GM19452 (cell line): Measurements from ENCODE around the gene ZMYND15.
A peak's percentile ranks its signal among the peaks of the same experiment; 100 is the strongest.

ENCODE experiments used
- ATAC-seq: cut with Tn5 transposase; IDR thresholded peaks from one replicate; pipeline ENCODE4 v1.9.1; 2021; ENCODE audit not compliant: unreplicated experiment

Gene ZMYND15

DNA sequence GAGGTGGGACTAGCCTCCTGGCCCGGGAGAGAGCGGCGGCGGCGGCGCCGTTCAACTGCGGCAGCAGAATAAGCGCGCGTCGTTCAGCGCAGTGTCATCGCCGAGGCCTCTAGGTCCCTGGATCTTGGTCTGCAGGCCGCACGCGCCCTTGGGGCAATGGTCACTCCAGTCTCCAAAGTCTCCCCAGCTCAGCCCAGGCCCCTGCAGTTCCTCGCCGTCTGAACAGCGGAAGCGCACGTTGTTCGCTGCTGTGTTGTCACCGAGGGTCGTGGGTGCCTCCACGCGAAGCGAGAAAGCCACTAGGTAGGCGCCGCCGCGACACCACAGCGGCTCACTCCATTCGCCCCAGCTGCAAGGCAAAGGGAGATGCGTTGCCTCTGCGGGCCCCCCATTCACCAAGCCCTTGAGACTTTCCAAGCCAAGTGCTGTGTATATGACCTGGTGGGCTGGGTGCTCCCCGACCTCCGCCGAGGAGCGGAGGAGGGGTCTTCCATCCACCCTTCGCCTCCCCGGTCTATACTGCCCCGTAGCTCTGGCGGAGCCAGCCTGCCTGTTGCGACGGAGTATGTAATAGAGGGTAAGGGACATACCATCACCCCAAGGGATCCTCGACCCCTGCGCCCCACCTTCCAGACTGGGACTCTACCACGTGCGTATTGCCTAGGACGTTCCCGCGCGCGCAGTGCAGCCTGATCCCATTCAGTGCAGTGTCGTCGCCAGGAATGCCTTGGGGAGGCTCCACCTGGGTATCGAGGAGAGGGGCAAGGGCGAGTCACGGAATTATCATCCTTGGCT is 45.9 kb downstream of the ZMYND15 start:
- ATAC-seq, result no peak

DNA sequence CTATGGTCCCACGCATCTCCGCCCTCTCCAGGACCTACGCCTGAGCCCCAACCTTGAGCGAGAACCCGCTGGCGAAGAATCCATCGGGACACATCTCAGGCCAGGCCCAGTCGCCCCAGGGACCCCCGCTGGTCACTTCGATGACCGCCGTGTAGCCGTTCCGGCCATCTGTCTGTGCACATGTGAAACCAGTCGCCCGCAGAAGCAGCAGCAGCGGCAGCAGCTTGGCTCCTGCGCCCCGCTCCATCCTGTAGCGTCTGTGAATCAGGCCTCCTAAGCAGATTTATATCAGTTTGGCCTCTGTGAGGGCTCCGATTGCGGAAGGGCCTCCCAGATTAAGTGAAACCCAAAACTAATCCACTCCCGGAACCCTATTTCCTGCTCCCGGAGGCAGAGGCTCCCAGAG is 46.5 kb downstream of the ZMYND15 start, which contains the start of gene VMO1:
VMO1 (minus strand) TSS at position 259 of the 406 bp plus-strand sequence; CDS start at position 247, 12 bp downstream.
- ATAC-seq, result no peak

DNA sequence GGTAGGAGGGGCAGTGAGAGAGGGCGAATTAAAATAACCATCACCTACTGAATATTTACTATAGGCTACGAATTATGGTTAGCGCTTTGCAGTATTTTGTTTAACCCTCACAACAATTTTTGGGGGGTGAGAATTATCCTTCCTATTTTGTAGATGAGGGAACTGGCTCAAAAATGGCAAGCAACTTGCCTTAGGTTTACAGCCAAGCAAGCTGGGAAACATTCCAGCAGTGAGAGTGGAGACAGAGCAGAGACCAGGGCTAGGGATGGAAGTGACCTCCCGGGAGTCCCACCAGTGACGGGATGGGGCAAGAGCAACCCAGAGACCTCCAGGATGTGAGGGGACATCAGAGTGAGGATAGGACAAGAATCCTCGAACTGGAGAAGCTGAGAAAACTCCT is 46.9 kb downstream of the ZMYND15 start:
- no peak for ATAC-seq

DNA sequence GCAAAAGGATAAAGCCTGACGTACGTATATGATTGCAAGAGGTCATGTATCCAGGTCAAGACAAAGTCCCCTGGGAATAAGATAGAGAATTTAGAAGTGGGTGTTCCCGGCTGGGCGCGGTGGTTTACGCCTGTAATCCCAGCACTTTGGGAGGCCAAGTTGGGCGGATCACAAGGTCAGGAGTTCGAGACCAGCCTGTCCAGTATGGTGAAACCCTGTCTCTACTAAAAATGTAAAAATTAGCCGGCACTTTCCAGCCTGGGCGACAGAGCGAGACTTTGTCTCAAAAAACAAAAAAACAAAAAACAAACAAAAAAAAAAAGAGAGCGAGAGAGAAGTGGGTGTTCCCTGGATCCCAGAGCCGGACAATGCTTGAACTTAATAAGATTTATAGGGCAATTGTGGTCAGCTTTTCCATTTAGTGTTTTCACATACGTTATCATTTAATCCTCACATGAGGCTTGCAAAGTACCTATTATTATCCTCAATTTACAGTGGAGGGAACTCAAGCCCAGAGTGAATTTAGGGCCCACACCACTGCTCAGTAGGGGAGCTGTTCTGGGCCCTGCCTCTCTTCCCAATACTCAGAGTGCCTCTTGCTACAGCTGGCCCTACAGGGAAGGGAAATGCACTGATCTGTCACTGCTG is 48.6 kb downstream of the ZMYND15 start:
- no peak for ATAC-seq

DNA sequence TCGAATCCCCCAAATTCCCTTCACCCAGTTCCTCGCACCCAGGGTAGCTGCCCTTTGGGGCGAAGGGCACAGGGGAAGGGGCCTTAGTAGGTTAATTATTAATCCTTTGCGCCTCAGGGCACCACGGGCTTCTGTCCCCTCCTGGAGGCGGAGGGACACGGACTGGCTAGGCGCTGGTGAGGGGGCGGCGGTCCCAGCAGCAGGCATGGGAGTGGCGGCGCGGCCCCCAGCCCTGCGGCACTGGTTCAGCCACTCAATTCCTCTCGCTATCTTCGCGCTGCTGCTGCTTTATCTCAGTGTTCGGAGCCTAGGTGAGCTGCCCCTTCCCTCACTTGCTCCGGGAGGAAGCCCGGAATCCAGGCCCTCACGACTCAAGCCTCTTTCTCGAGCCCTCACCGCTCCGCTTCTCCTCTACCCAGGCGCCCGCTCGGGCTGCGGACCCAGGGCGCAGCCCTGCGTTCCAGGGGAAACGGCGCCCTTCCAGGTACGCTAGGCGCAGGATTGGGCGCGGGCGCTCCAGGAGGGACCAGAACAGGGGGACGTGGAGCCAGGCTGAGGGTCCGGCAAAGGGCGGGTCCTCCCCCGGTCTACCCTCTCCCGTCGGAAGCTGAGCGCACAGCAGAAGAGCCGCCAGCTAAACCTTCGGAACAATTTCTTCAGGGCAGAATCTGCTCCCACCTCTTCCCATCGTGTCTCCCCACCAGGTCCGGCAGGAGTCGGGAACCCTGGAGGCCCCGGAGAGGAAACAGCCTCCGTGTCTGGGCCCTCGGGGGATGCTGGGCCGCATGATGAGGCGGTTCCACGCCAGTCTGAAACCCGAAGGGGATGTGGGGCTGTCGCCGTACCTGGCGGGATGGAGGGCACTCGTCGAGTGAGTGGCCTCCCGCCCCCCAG is 49.4 kb downstream of the ZMYND15 start, which contains the start of gene GLTPD2:
GLTPD2 (plus strand) TSS at position 158 of the 894 bp plus-strand sequence; CDS start at position 206, 48 bp downstream.
- ATAC-seq, result no peak

DNA sequence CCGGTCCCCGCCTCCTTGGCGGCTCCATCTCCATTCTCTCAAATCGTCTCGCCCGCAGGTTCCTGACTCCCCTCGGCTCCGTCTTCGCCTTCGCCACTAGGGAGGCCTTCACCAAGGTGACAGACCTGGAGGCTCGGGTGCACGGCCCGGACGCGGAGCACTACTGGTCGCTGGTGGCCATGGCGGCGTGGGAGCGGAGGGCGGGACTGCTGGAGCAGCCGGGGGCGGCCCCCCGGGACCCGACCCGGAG is 50.0 kb downstream of the ZMYND15 start:
- no peak for ATAC-seq

DNA sequence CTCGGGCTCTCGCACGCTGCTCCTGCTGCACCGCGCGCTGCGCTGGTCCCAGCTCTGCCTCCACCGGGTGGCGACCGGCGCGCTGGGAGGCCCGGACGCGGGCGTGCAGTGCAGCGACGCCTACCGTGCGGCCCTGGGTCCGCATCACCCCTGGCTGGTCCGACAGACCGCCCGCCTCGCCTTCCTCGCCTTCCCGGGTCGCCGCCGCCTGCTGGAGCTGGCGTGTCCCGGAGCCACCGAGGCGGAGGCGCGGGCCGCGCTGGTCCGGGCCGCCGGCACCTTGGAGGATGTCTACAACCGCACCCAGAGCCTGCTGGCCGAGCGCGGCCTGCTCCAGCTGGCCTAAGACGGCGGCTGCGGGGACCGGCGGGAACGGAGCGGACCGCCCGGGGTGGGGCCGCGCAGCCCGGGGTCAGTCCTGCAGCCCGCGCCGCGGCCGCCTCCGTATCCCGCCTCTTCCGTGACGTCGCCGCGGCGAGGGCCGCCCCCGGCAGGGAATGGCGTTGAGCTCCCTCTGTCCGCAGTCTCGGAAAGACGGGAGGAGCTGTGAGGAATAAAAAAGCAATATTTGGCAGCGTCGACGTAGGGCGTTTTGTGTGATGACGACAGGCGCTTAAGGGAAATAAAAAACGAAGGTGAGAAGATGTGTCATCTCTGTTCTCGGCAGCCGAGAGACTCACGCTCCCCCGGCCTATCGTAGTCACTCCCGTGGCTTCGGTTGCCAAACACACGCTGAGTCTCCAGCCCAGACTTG is 50.5 kb downstream of the ZMYND15 start:
- ATAC-seq, result peak; percentile 86

DNA sequence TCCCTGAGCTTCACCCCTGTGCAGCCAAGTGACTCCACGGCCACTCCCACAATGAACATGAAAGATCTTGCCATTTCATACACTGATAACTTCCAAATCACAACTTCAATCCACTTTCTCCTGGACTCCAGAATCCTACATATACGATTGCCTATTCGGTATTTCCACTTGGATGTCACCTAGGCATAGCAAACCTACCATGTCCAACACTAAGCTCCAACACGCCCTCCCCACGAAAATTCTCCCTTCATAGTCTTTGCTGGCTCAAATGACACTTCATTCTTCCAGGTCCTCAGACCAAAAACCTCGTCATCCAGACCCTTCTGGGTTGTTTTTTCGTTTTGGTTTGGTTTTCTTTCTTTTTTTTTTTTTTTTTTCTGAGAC is 51.1 kb downstream of the ZMYND15 start:
- no peak for ATAC-seq

DNA sequence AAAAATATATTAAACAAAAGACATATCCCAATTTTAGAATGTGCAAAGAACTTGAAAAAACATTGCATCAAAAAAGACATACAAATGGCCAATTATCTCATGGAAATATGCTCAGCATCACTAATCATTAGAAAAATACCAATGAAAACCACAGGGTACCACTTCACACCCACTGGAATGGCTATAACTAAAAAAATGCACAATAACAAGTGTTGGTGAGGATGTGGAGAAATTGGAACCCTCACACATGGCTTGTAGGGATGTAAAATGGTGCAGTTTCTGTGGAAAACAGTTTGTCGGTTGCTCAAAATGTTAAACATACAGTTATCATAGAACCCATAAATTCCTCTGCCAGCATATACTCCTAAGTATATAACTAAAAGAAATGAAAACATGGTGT is 55.5 kb downstream of the ZMYND15 start:
- ATAC-seq, result no peak
